NCI-H128 (cell line): Measurements from ENCODE around the gene CCDC88C.
"Not testable (repeated sequence)": the region's sequence is repeated elsewhere in the genome, so short reads cannot be mapped to it uniquely, and the experiment has no call there.

Experiments used
- DNase-seq: peaks from one replicate; lab custom pipeline; 2025; ENCODE audit not compliant: unreplicated experiment; lab: John Stamatoyannopoulos, UW

Gene CCDC88C

GRCh38 chr14:91255026-91255695 is 162.5 kb downstream of the CCDC88C start:
- DNase-seq: no peak

GRCh38 chr14:91254461-91254860 is 163.2 kb downstream of the CCDC88C start:
- DNase-seq: no peak

GRCh38 chr14:91253795-91254323 is 163.8 kb downstream of the CCDC88C start:
- DNase-seq: no peak

DNA sequence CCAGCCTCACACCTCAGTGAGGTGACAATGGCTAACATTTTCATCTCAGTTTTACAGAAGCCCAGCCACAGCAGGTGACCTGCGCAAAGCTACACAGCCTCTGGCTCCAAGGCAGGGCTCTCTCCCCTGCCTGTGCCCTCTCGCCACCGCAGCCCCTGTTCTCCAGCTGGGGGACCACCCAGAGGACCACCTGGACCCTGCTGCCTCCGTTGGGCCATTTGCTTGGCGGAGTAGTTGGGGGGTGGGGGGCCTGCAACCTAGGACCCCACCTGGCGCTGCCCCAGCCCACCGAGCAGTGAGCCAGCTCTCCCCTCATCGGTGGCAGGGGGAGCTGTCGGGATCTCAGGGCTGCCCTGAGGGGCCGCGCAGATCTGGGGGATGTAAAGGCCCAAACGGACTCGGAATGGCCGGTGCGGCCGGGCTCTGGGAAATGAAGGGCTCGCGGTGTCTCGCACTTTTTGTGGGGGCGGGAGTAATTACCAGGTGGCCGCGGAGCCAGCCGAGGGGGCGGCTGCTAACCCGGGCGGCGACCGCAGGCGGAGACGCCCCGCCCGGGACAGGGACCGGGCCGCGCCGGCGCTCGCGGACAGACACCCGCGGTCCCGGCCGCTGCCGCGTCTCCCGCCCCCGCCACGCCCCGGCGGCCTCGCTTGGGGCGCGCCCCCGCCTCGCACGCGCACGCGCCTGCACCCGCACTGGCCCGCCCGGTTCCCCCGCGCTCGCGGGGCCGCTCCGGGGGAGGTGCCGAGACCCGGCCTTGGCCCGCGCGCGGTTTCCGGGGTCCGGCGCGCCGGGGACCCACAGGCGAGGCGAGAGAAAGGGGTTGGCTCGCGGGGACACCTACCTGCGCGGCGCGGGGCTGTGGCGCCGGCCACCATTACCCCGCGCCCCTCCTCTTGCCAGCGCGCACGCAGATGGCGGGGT is 164.5 kb downstream of the CCDC88C start:
- no peak for DNase-seq

DNA sequence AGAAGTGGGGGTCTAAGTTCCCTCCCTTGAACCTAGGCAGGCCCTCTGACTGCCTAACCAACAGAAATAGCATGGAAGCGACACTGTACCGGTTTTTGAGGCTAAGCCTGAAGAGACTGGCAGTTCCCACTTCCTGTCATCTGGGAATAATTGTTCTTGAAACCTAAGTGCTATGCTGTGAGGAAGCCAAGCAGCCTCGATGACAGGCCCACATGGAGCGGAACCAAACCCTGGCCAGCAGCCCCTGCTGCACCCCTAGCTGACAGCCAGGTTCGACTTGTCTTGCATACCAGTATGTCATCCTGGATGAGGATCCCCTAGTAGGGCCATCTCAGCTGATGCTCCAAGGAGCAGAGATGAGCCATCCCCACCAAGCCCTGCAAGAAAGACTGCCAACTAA is 166.7 kb downstream of the CCDC88C start:
- no peak for DNase-seq

- DNase-seq: peak; percentile 84
Observed at GRCh38 chr14:91249841-91250616, 167.6 kb downstream of the CCDC88C start.

DNA sequence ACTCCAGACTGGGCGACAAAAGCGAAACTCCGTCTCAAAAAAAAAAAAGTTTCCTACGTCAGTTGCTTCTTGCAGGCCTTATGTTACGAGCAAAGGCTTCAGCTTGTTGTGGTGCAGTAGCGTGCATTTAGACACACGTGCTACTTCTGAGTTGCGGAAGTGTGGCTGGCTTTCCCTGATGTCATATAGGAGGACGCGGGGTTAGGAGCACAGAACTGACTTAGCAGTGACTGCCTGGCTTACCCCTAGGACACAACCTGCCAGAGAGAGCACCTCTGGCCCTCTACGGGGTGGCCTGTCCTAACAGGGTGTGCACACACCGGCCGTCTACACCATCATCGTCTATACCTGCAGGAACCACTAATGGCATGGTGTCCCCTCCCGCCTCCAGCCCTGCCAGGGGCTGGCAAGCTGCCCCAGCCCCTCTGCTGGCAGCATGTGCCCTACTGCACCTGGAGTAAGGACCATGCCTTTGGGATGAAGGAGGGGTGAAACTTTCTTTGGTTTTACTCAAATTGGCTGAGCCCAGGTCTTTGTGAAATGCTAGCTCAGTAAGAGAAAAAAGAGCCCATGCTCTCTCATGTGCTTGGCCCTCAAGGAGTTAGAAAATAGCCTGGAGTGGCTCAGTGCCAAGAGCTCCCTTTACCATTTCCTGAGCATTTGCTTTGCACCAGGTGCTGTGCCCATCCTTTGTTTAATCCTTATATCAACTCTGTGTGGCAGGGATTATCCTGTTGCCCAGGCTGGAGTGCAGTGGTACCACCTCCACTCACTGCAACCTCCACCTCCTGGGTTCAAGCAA is 171.4 kb downstream of the CCDC88C start:
- no peak for DNase-seq

DNA sequence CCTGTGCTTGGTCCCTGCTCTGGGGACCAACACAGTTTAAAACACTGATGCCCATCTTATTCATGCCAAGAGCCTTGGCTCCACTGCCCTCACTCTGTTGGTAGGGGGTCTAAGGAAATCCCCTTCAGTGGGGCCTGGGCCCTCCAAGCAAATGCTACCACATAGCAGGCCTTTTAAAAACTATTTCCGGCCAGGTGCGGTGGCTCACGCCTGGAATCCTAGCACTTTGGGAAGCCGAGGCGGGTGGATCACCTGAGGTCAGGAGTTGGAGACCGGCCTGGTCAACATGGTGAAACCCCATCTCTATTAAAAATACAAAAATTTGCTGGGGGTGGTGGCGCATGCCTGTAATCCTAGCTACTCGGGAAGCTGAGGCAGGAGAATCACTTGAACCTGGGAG is 172.0 kb downstream of the CCDC88C start:
- not testable (repeated sequence) for DNase-seq

DNA sequence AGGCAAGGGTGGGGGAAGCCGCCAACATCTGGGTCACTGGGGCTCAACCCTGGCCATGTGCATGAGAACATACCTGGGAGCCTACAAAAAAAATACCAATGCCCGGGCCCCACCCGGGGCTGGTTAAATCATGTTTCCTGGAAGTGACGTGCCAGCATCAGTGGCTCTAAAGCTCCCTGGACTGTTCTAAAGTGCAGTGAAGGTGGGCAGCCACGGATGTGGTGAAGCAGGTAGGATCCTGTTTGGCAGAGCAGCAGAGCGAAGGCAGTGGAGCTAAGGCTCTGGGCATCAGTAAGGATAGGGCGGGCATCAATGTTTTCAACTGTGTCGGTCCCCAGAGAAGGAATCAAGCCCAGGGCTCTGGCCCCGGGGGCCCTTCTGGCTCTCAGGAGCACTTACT is 172.6 kb downstream of the CCDC88C start:
- DNase-seq: no peak

DNA sequence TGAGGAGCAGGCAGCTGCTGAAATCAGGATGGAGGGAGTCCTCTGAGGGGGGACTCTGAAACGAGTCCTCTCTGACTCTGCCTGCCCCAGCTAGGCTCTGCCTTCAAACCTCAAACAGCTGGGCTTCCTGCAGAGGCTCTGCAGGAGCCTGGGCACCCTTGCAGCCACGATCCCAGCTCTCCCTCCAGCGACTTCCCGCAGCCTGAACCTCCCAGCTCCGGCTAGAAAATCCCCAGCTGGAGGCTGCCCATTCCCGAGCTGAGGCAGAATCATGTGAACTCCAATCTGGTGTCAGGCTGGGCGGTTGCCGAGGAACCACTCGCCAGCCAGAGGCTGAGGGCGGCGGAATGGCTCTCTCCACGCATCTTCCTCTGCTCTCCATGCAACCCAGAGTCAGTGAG is 173.1 kb downstream of the CCDC88C start, which contains the start of gene GPR68:
TSS of gene GPR68 (minus strand) at position 204 of the 401 bp plus-strand sequence. CDS start 9,654 bp downstream, outside the sequence.
- peak; percentile 29 for DNase-seq

- DNase-seq: no peak
Observed at GRCh38 chr14:91243074-91243471, 174.5 kb downstream of the CCDC88C start.

GRCh38 chr14:91242635-91243034 is 175.0 kb downstream of the CCDC88C start:
- DNase-seq: no peak

- no peak for DNase-seq
Observed at GRCh38 chr14:91241863-91242262, 175.8 kb downstream of the CCDC88C start.

GRCh38 chr14:91238661-91239060 is 179.0 kb downstream of the CCDC88C start:
- no peak for DNase-seq

DNA sequence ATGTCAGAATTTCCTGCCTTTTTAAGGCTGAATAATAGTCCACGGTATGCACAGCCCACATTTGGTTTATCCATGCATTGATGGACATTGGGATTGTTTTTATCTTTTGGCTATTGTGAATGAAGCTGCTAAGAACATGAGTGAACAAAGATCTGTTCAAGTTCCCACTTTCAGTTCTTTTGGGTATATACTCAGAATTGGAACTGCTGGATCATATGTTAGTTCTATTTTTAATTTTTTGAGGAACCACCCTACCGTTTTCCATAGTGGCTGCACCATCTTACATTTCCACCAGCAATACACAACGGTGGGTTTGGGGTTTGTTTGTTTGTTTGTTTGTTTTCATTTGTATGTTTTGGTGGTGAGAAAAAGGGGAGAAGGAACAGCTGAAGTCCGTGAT is 179.5 kb downstream of the CCDC88C start:
- no peak for DNase-seq

- no peak for DNase-seq
Observed at GRCh38 chr14:91237219-91237618, 180.4 kb downstream of the CCDC88C start.

GRCh38 chr14:91235841-91236240 is 181.8 kb downstream of the CCDC88C start:
- no peak for DNase-seq

DNA sequence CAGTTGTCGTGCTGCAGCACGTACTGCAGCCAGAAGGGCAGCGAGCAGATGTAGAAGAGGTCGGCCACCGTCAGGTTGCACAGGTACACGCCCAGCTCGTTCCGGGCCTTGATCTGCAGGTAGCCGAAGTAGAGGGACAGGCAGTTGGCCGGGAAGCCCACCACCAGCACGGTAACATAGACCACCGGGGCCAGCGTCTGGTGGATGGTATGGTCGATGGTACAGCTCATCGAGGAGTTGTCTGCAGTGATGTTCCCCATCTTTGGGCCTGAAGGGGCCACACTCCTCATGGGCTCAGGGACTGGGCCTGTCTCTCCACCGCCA is 182.9 kb downstream of the CCDC88C start:
- no peak for DNase-seq

DNA sequence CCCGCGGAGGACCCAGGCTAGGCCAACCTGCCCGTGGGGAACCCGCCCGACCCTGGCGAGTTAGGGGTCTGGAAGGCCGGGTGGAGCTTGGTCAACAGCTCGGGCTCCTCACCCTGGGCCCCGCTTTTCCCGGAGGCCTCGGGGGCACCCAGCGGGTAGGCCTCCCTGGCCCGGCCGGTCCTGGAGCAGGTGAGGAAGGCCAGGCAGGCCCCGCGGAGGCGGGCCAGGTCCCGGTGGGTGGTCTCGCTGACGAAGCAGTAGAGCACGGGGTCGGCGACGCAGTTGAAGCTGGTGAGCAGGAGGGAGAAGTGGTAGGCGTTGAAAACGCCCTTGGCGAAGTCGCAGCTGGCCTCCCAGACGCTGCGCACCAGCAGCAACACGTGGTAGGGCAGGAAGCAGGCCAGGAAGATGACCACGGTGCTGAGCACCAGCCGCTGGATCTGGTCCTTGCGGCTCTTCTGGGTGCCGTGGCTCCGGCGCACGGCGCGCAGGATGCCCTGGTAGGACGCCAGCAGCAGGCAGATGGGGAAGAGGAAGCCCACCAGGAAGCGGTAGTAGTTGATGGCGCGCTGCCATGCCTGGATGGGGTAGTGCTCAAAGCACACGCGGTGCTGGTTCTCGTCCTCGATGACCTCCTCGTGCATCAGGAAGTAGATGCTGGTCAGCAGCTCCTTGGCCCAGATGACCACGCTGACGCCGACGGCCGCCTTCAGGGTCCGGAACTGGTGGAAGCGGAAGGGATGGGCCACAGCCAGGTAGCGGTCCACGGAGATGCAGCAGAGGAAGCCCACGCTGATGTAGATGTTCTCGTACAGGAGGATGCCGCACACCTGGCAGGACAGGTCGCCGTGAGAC is 183.5 kb downstream of the CCDC88C start:
- DNase-seq: no peak

DNA sequence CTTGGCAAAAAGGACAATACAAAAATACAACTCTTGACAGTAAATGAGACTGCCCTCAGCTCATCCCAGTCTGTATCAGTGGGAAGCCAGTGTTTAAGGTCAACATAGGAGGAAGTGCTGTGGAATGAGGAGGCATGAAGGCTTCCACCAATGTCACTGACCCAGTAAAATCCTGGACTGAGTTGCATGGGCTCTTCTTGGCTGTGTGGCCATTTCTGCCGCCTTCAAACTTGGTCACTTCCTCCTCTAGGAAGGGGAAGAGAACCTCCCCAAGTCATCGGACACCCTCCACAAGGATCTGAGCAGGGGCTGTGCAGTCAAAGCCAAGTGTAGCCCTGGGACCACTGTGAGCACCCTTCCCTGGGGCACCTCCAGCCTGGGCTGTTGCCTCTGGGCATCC is 185.0 kb downstream of the CCDC88C start:
- DNase-seq: no peak
